Measurements from ENCODE around the gene MIDN.

Gene MIDN

GRCh38 chr19:1283917-1284292 is 35.5 kb downstream of the MIDN start:
- no peak for DNase-seq

DNA sequence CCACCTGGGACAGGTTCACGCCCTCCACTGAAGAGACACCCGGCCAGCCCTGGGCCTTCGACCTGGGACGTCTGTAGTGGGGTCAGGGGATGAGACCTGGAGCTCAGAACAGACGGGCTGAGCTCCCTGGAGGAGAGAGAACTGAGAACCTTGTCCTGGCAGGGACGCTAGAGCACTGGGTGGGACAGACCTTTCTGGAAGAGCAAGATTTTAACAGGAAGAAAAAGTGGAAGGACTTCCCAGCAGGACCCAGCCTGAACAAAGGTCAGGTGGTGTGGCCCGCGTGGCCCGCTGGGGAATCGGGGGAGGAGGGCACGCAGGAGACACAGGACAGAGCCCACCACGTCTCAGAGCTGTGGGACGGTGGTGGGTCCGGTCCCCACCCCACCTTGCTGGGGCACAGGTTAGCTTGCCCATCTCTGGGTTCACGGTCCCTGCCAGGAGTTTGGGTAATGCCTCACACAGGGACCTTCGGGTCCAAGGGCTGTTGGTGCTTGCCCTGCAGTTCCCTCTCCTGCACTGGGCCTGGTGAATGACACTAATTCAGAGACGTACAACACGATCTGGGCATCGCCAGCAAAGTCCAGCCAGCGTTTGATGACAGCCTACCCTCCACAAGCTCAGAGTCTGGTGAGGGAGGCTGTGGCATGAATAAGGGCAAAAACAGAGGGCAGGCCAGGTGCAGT is 36.1 kb downstream of the MIDN start:
- DNase-seq: no peak

DNA sequence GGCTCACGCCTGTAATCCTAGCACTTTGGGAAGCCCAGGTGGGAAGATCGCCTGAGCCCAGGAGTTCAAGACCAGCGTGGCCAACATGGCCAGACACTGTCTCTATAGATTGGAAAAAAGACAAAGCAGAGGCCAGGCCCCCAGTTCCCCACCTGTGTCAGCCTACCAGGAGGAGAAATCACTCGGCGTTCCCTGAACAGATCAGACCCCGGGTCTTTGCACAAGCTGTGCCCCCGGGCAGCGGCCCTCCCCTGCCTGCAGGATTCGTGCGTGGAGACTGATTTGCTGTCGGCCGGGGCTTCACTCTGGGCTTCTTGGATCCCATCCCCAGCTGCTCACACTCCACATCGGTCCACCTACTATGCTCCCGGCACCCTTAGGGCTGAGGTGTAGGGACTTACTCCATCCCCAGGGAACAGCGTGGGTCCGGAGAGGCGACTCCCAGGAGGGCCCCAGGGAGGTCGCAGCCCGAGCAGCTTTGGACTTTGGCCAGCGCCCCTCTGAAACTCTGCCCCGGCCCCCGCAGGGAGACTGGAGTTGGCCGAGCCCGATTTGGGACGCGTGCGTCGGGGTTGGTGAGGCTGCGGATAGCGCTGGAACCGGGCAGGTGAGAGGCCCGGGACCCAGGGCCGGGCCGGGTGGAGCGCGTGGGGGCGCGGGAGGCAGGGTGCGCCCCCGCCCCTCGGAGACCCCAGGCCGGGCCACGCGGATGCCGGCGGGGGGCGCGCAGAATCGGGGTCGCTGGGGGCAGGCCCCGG is 36.8 kb downstream of the MIDN start:
- DNase-seq: no peak

DNA sequence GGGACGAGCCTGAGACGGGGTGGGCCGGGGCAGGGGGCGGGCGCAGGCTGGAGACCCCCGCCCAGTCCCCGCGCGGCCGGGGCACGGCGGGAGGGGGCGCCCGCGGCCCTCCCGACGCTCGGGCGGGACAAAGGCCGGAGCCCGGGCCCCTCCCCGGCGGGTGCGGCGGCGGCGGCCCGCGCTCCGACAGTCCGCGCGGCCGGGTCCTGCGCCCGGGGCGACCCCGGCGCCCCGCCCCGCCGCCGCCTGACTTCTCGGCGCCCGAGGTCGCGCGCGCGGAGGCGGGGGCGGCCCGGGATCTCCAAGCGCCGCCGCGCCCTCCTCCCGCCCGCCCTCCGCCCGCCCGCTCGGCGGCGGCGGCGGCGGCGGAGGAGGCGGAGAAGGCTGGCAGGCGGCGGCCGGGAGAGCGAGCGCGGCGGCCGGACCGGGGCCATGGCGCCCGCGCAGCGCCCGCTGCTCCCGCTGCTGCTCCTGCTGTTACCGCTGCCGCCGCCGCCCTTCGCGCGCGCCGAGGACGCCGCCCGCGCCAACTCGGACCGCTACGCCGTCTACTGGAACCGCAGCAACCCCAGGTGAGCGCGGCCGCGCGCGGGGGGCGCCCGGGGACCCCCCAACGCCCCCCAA is 37.5 kb downstream of the MIDN start, which contains the start of gene EFNA2:
Gene EFNA2, plus strand, starts transcription at position 137 of the 624 bp plus-strand sequence. Its CDS starts 296 bp downstream, at position 433.
- no peak for DNase-seq

DNA sequence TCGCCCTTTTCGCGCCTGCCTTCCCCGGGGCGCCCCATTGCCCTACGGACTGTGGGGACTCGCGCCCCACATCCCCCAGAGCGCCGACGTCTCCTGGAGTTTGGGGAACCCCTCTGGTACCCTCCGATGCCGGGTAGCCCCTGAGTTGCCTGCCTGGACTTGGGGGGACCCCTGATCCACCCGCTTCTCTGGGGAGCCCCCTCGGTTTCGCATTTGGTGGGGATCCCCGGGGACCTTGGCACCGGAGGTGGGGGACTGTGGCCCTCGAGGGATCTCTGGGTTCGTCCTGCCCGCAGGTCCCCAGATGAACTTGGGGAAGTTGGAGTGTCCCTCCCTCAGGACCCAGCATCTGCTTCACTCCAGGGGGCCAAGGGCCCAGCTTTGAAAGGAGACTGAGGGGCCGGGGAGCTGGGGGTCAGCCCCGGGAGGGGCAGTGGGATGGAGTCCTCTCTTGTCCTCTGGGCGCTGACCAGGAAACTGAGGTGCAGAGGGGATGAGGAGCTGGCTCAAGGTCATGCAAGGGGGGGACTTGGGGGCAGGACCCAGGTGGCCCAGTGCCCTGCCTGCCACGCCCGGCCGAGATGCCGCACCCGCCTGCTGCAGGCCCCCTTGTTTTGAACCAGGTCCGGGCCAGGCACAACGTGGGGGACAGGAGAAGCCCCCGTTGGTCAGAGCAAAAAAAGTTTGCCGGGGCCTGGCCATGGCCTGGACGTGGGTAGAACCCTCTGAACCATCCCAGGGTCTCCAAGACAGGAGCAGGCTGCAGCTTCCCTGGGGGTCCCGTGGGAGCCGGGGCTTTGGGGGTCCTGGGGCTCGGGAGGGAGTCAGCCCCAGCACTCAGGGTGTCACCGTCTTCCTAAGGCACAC is 38.3 kb downstream of the MIDN start:
- no peak for DNase-seq

DNA sequence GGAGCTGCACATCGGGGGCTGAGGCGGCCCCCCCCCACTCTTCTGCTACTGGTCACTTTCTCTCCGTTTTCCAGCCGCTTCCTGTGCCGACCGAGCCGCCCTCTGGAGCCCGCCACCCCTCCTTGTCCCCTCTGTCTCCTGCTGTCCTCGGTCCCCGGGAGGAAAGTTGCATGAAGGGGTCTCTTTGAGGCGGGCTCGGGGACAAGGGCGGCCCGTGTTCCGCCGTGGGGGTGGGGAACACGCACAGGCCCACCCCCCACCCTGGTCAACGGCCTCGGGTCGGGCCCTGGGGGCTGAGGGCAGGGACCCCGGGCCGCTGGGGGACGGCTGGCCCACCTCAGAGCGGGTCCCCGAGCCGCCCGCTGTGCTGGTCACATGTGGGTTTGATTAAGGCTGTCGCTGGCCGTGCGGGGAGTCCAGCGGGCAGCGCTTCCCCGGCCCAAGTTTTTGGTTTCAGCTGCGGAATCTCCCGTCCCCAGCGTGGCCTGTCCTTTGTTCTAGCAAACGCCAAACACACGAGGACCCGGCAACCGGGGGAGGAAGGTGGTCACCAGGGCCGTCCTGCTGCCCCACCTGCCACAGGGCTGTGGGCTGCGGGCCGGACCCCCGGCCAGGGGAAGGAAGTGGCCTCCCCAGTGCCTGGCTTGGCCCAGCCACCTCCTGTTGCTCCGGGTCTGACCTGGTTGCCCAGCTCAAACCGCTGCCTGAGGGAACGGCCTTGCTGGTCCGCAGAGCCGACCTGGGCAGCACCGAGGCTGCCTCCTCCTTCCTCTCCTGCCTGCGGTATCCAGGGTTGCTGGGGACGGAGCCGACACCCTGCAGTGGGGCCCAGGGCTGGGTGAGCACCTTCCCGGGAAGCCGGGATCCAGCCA is 39.2 kb downstream of the MIDN start:
- no peak for DNase-seq

- DNase-seq: no peak
Measured at GRCh38 chr19:1288226-1288612, 39.8 kb downstream of the MIDN start.

DNA sequence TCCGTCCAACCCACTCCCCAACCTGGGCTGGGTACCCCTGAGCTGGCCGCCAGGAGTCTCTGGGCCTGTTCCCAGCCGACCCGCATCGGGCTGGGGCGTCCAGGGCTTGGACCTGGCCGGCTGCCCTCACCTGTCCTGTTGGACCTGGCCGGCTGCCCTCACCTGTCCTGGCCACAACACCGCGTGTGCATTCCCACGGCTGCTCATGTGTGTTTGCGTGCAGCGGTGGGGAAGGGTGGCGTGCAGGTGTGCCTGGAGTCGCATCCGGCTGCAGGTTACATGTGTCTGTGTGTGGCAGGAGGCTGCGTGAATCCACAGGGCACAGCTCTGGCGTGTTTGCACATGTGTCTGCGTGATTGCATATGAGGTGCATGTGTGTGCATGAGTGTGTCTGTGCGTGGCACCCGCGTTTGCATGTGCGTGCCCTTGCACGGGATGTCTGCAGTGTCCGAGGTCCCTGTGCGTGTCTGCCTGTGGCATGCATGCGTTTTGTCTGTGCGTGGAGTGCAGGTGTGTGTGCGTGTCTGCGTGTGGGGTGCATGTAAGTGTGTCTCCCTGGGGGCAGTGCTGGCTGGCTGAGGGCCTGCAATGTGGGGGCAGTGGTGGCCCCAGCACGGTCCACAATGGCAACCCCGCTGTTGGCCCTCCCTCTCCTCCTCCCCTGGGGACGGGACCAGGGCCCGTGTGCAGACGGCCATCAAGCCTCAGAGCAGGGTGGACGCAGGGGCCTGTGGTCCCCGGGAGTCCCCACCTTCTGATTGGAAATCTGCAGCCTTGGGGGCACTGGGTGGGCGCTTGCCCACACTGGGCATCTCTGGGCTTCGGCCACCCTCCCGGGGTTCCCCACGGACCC is 40.7 kb downstream of the MIDN start:
- no peak for DNase-seq

- no peak for DNase-seq
Measured at GRCh38 chr19:1289686-1290025, 41.3 kb downstream of the MIDN start.

DNA sequence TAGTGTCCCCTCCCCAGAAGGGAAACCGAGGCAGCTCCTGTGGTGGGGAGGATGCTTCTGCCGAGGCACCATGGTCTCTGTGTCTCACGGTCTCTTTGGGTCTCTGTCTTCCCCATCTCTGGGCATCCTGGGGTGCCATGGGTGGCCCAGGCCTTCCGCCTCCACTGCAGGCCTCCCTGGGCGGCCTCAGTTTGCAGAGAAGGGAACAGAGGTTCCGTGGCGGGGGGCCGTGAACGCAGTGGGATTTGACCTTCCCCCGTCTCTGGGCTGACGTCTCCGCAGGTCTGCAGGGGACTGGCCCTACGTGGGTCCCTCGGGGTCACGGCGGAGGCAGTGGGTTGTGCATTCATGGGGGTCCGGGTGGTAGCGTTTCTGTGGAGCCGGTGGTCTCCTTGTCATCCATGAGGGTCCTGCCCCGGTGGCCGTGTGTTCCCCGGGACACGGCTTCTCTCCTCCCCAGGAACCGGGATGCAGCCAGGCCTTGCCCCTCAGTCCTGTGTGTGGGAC is 41.9 kb downstream of the MIDN start:
- DNase-seq: no peak

DNA sequence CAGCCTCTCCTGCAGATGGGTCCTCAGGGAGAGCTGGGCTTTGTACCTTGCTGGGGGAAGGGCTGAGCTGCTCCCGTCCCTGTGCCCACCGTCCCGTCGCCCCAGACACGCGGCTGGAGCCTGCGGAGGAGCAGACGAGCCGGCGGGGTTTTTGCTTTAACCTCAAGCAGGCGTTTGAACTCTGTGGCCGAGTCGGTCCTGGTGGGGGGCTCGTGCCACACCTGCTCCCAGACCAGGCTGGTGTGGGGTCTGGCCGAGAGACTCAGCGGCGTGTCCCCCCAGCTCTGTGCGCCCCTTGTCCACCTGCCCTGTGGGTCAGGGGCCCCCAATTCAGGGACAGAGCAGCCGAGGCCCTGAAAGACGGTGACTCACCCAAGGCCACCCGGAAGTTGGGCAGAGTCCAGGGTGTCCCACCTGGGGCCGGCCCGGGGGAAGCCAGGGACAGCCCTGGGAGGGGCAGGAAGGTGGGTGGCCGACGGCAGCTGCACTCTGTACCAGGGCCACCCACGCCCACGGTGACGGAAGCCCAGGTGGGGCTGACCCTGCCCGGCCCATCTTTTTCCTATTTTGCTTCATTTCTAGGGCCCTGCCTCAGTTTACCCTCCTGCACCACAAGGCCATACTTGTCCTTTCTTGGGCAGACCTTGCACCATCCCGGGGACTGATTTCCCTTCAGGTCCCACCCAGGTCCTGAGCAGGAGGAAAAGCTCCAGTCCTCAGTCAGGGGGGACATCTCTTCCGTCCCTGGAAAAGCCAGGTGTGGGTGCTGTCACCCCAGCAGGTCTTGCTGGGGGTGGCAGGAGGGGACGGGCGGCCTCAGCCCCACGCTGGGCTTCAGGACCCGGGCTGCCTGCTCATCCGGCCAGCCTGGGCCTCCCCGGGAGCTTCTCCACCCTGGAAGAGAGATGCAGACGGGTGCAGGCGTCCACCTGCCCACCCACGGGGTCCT is 42.6 kb downstream of the MIDN start:
- DNase-seq: no peak

- no peak for DNase-seq
Measured at GRCh38 chr19:1291761-1292418, 43.5 kb downstream of the MIDN start.

- DNase-seq: no peak
Measured at GRCh38 chr19:1292419-1293151, 44.2 kb downstream of the MIDN start.

DNA sequence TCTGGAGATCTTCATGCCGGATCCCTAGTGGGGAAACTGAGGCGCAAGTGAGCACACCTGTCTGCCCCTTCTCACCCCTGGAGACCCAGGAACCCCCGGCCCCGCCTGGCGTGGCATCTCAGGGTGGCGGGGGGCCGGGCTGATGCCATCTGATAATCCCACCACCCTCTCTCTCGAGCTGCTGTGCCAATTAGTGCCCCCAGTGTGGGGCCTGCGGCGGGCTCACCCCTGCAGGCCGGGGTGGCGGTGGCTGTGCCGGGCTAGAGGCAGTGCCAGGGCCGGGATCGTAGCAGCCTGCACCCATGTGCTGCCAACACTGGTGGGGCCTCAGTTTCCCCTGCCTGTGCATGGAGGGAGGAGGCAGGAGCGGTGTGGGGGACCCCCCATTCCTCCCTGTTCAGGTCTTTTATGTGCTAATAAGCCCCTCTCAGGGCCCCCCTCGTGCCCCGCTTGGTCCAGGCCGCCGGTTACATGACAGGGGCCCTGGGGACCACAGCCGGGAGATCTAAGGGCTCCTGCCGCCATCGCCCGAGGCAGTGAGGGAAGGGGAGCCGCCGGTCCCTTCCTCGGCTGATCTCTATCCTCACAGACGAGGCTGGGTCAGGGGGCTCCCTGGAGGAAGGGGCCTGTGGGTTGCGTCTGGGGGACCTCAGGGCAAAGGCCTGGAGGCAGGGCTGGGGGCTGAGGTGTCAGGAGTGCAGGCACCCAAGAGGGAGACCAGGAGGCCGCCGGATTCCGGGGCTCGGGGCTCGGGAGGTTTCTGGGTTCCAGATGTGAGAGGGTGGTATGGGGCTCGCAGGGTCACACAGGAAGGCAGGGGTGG is 45.6 kb downstream of the MIDN start:
- no peak for DNase-seq

DNA sequence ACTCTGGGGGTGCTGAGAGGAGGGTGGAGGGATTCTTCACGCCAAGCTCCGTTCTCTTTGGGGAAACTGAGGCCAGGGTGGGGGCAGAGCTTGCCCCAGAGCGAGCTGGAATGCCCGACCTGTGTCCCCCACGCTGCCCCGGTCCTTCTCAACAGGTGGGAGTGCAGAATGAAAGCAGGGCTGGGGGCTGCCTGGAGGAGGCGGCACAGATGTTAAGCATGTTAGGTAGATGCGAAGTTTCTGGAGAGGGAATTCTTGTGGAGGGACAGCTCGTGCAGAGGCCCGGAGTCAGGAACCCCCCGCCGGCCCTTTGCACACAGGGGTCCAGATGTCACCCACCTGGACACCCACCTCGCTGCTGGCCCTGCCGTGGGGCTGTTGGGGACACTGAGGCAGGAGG is 46.3 kb downstream of the MIDN start:
- no peak for DNase-seq

DNA sequence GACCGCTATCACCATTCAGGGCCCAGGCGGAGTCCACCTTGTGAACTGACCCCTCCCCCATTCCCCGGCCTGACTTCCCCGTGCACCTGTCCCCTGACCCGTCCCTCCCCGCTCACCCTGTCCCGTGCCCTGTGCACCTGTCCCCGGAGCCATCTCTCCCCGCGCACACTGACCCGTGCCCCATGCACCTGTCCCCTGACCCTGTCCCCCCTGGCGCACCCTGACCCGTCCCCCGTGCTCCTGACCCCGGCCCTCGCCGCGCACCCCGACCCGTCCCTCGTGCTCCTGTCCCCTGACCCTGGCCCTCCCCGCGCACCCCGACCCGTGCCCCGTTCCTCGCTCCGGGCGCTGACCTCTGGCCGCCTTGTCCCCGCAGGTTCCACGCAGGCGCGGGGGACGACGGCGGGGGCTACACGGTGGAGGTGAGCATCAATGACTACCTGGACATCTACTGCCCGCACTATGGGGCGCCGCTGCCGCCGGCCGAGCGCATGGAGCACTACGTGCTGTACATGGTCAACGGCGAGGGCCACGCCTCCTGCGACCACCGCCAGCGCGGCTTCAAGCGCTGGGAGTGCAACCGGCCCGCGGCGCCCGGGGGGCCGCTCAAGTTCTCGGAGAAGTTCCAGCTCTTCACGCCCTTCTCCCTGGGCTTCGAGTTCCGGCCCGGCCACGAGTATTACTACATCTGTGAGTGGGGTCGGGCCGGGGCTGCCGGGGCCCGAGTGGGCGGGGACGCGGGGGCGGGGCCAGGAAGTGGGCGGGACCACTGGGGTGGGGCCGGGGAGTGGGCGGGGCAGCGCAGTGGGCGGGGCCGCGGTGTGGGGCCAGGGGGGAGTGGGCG is 47.0 kb downstream of the MIDN start:
- DNase-seq: no peak

DNA sequence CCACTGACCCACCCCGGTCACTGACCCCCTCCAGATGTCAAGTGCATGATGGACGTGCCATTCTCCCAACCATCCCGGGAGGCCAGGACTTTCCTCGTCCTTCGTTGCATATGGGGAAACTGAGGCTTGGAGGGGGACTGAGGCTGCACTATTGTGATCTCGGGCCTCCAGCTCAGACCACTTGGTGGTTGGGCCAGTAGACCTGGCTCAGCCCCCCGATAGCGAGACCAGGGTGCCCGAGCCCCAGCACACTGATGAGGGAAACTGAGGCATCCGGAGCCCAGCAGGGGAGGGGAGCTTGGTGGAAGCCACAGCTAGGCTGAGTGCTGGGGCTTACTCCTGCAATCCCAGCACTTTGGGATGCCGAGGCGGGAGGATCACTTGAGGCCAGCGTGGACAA is 47.7 kb downstream of the MIDN start:
- no peak for DNase-seq

Data from NCI-H1105 (cell line).